K562 (cell line): Measurements from ENCODE around the gene SPINK4. TPM values are rescaled to one million over a fixed set of nuclear protein-coding genes. Genes with fewer than 3 reads are reported as not detected.

Experiments used
- BACH1 ChIP-seq: fragments of 200-800 bp; sonication (Bioruptor generic); IDR thresholded peaks from 2 replicates; pipeline ENCODE4 v1.6.1; 2016; ENCODE audit warnings: missing genetic modification characterization, missing compliant biosample characterization
- BDP1 ChIP-seq: IDR thresholded peaks from 3 replicates; pipeline ENCODE4 v1.6.1; 2011; ENCODE audit not compliant: insufficient read length, insufficient read depth
- GTF2F1 ChIP-seq: IDR thresholded peaks from 2 replicates; pipeline ENCODE4 v1.6.1; 2011; ENCODE audit warnings: low read depth, low read length, improper control_type of control experiment
- MEF2D ChIP-seq: conservative IDR thresholded peaks from 2 replicates; pipeline ENCODE4 v1.6.1; 2016; ENCODE audit warnings: low read depth, missing genetic modification characterization, missing compliant biosample characterization
- MITF ChIP-seq: IDR thresholded peaks from 2 replicates; pipeline ENCODE4 v1.6.1; 2014; ENCODE audit warnings: antibody characterized with exemption
- NCOA1 ChIP-seq: fragments of 450-650 bp; IDR thresholded peaks from 2 replicates; pipeline ENCODE4 v1.6.1; 2016; ENCODE audit warnings: low read depth
- NR1H2 ChIP-seq: sonication (generic); formaldehyde crosslinking; IDR thresholded peaks from 2 replicates; pipeline ENCODE4 v1.4.0; 2020; ENCODE audit warnings: mild to moderate bottlenecking, missing genetic modification reagents
- NR2F6 ChIP-seq: fragments of 450-650 bp; formaldehyde crosslinking; IDR thresholded peaks from 2 replicates; pipeline ENCODE4 v1.4.0; 2020; ENCODE audit warnings: mild to moderate bottlenecking
- POLR2AphosphoS5 ChIP-seq: IDR thresholded peaks from 2 replicates; pipeline ENCODE4 v1.6.1; 2011; ENCODE audit warnings: mild to moderate bottlenecking, low read depth, low read length, moderate library complexity; ENCODE audit not compliant: control insufficient read depth, insufficient read depth
- RBM14 ChIP-seq: fragments of 200-400 bp; formaldehyde crosslinking; IDR thresholded peaks from 2 replicates; pipeline ENCODE4 v1.6.1; 2018; ENCODE audit warnings: low read depth, mild to moderate bottlenecking, low read length, moderate library complexity, borderline replicate concordance; ENCODE audit not compliant: insufficient read depth
- RBM34 ChIP-seq: fragments of 200-400 bp; formaldehyde crosslinking; IDR thresholded peaks from 2 replicates; pipeline ENCODE4 v1.6.1; 2018; ENCODE audit warnings: low read length, borderline replicate concordance; ENCODE audit not compliant: insufficient read depth
- YY1 ChIP-seq, 3 experiments: IDR thresholded peaks; 2 replicates each; pipeline ENCODE4 v1.6.1; 2011; ENCODE audit warnings: low read length in 2 of 3, mild to moderate bottlenecking in 2 of 3, moderate library complexity in 2 of 3, borderline replicate concordance in 1 of 3, control low read depth in 1 of 3, low read depth in 1 of 3; ENCODE audit not compliant: insufficient read depth in 3 of 3, insufficient replicate concordance in 2 of 3, control insufficient read depth in 1 of 3, insufficient read length in 1 of 3; ENCODE audit errors: extremely low read depth in 1 of 3
- ZC3H11A ChIP-seq: IDR thresholded peaks from 2 replicates; pipeline ENCODE4 v1.6.1; 2012; ENCODE audit warnings: low read depth, low read length, improper control_type of control experiment
- ZNF124 ChIP-seq: sonication (generic); formaldehyde crosslinking; IDR thresholded peaks from 2 replicates; pipeline ENCODE4 v1.8.1; 2022; ENCODE audit warnings: missing genetic modification reagents
- polyA plus RNA-seq, 8 experiments: library from polyadenylated mRNA; depleted of rRNA in 4 of 8; stranded (reverse) in 5 of 8; unstranded in 3 of 8; fragments of >200 nt; fragmentation: Nextera tagmentation in 2 of 8; fragmentation: Illumina TruSeq in 1 of 8; extraction: Ambion mirVana in 2 of 8; extraction: Trizol in 1 of 8; gene quantifications; 2 replicates each; pipeline versions ENCODE4 v1.2.1 to v1.2.3, GENCODE V29; 2011 to 2014; ENCODE audit warnings: inconsistent platforms in 1 of 8, missing spikeins in 1 of 8
- total RNA-seq, 7 experiments: library from RNA; depleted of rRNA in 6 of 7; stranded (reverse); fragments of >200 nt in 6 of 7; fragmentation: Illumina TruSeq in 2 of 7; extraction: Trizol in 2 of 7; gene quantifications; 2 replicates each; pipeline versions ENCODE4 v1.2.1 to v1.2.3, GENCODE V29; 2011 to 2021; ENCODE audit warnings: low replicate concordance in 1 of 7
- TF ChIP-seq, protein P1 (sequence below): sonication (generic); formaldehyde crosslinking; IDR thresholded peaks from 2 replicates; pipeline ENCODE4 v1.8.1; 2023; ENCODE audit warnings: mild to moderate bottlenecking, missing genetic modification reagents
- TF ChIP-seq, protein P2 (sequence below): IDR thresholded peaks from 2 replicates; pipeline ENCODE4 v1.6.1; 2012; ENCODE audit warnings: low read depth, low read length, improper control_type of control experiment, borderline replicate concordance
- TF ChIP-seq, protein P3 (sequence below): fragments of 450-650 bp; formaldehyde crosslinking; IDR thresholded peaks from 2 replicates; pipeline ENCODE4 v1.4.0; 2020; ENCODE audit warnings: mild to moderate bottlenecking
- TF ChIP-seq, protein P4 (sequence below), 2 experiments: fragments of 150-350 bp in 1 of 2; IDR thresholded peaks; 2 replicates each; pipeline ENCODE4 v1.6.1; 2012 to 2016; ENCODE audit warnings: low read depth in 2 of 2, low read length in 2 of 2, mild to moderate bottlenecking in 1 of 2, moderate library complexity in 1 of 2

The SPINK4 gene
- total and polyA plus RNA-seq, 9 of the 15 experiments (the other 6 are each of a cell fraction or from before 2014, with no cell fraction given): 0.74 to 5.5 (median 2.1) TPM; not detected in 2

DNA sequence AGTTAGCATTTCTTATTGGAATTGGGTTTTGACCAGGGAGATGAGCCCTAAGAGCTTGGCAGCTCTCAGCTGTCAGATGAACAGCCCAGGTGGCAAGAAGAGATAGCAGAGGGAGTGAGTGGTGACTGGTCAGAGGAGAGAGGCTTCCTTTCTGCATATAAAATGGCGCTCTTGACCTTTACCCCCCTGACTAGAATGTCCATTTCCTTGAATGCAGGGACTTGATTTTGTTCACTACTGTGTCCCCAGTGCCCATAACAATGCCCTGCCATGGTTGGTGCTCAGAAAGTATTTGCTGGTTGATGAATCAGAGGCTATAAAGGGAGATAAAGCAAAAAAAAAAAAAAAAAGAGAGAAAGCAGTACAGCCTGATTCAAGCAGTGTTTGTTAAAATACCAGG is 32.1 kb downstream of the SPINK4 start (continued):
- TF ChIP-seq, protein P1, sequence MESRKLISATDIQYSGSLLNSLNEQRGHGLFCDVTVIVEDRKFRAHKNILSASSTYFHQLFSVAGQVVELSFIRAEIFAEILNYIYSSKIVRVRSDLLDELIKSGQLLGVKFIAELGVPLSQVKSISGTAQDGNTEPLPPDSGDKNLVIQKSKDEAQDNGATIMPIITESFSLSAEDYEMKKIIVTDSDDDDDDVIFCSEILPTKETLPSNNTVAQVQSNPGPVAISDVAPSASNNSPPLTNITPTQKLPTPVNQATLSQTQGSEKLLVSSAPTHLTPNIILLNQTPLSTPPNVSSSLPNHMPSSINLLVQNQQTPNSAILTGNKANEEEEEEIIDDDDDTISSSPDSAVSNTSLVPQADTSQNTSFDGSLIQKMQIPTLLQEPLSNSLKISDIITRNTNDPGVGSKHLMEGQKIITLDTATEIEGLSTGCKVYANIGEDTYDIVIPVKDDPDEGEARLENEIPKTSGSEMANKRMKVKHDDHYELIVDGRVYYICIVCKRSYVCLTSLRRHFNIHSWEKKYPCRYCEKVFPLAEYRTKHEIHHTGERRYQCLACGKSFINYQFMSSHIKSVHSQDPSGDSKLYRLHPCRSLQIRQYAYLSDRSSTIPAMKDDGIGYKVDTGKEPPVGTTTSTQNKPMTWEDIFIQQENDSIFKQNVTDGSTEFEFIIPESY (CRISPR knock-in tag): no peak
- TF ChIP-seq RBM14: no peak
- TF ChIP-seq, protein P2, sequence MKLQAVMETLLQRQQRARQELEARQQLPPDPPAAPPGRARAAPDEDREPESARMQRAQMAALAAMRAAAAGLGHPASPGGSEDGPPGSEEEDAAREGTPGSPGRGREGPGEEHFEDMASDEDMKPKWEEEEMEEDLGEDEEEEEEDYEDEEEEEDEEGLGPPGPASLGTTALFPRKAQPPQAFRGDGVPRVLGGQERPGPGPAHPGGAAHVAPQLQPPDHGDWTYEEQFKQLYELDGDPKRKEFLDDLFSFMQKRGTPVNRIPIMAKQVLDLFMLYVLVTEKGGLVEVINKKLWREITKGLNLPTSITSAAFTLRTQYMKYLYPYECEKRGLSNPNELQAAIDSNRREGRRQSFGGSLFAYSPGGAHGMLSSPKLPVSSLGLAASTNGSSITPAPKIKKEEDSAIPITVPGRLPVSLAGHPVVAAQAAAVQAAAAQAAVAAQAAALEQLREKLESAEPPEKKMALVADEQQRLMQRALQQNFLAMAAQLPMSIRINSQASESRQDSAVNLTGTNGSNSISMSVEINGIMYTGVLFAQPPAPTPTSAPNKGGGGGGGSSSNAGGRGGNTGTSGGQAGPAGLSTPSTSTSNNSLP: no peak
- TF ChIP-seq ZNF124 (CRISPR knock-in tag): no peak
- TF ChIP-seq NCOA1: no peak
- no peak for TF ChIP-seq NR2F6 (CRISPR knock-in tag)
- TF ChIP-seq MITF: no peak
- no peak for TF ChIP-seq MEF2D (tag)
- peak in 1 of 3 experiments; percentile 59 for TF ChIP-seq YY1 (IDR thresholded peaks at IDR 0.05; ENCODE audit: borderline replicate concordance in 1 of 3, control insufficient read depth in 1 of 3, extremely low read depth in 1 of 3, insufficient read depth in 3 of 3, insufficient read length in 1 of 3, insufficient replicate concordance in 2 of 3, low read depth in 1 of 3, low read length in 2 of 3)
- TF ChIP-seq ZC3H11A: no peak
- peak; percentile 24; the same call in 1 of the 2 replicates for TF ChIP-seq POLR2AphosphoS5
- no peak for TF ChIP-seq BDP1
- no peak for TF ChIP-seq NR1H2 (CRISPR knock-in tag)
- TF ChIP-seq GTF2F1: no peak
- TF ChIP-seq, protein P3, sequence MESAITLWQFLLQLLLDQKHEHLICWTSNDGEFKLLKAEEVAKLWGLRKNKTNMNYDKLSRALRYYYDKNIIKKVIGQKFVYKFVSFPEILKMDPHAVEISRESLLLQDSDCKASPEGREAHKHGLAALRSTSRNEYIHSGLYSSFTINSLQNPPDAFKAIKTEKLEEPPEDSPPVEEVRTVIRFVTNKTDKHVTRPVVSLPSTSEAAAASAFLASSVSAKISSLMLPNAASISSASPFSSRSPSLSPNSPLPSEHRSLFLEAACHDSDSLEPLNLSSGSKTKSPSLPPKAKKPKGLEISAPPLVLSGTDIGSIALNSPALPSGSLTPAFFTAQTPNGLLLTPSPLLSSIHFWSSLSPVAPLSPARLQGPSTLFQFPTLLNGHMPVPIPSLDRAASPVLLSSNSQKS: no peak
- TF ChIP-seq, protein P4, sequence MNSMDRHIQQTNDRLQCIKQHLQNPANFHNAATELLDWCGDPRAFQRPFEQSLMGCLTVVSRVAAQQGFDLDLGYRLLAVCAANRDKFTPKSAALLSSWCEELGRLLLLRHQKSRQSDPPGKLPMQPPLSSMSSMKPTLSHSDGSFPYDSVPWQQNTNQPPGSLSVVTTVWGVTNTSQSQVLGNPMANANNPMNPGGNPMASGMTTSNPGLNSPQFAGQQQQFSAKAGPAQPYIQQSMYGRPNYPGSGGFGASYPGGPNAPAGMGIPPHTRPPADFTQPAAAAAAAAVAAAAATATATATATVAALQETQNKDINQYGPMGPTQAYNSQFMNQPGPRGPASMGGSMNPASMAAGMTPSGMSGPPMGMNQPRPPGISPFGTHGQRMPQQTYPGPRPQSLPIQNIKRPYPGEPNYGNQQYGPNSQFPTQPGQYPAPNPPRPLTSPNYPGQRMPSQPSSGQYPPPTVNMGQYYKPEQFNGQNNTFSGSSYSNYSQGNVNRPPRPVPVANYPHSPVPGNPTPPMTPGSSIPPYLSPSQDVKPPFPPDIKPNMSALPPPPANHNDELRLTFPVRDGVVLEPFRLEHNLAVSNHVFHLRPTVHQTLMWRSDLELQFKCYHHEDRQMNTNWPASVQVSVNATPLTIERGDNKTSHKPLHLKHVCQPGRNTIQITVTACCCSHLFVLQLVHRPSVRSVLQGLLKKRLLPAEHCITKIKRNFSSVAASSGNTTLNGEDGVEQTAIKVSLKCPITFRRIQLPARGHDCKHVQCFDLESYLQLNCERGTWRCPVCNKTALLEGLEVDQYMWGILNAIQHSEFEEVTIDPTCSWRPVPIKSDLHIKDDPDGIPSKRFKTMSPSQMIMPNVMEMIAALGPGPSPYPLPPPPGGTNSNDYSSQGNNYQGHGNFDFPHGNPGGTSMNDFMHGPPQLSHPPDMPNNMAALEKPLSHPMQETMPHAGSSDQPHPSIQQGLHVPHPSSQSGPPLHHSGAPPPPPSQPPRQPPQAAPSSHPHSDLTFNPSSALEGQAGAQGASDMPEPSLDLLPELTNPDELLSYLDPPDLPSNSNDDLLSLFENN (IDR thresholded peaks at IDR 0.05; ENCODE audit: low read depth in 2 of 2, low read length in 2 of 2): no peak
- TF ChIP-seq BACH1 (tag): no peak
- TF ChIP-seq RBM34: no peak
